NT2/D1 (cell line): ENCODE data around the gene SIL1.
"Not testable (repeated sequence)": the region's sequence is repeated elsewhere in the genome, so short reads cannot be mapped to it uniquely, and the experiment has no call there.

Experiments used
- DNase-seq: peaks from one replicate; pipeline ENCODE4 v3.0.0-alpha.2; 2011; ENCODE audit warnings: low read depth, low spot score
- H3K27me3 ChIP-seq: 2 replicates; pipeline ENCODE4 v1.6.0; 2011; ENCODE audit warnings: mild to moderate bottlenecking; ENCODE audit not compliant: insufficient read length, insufficient read depth
- H3K36me3 ChIP-seq: 2 replicates; pipeline ENCODE4 v1.6.1; 2011; ENCODE audit warnings: mild to moderate bottlenecking, low read length, mixed read lengths; ENCODE audit not compliant: insufficient read depth, insufficient read length
- H3K4me1 ChIP-seq: 2 replicates; pipeline ENCODE4 v1.5.1; 2011; ENCODE audit not compliant: insufficient read depth, insufficient read length
- H3K4me3 ChIP-seq: 2 replicates; pipeline ENCODE4 v1.5.1; 2011; ENCODE audit warnings: low read depth; ENCODE audit not compliant: insufficient read length
- H3K9ac ChIP-seq: 2 replicates; pipeline ENCODE4 v1.6.0; 2011; ENCODE audit warnings: low read depth; ENCODE audit not compliant: insufficient read length
- H3K9me3 ChIP-seq: 2 replicates; pipeline ENCODE4 v1.5.1; 2011; ENCODE audit warnings: mild to moderate bottlenecking, low read length; ENCODE audit not compliant: insufficient read depth
- SUZ12 ChIP-seq: IDR thresholded peaks from 2 replicates; pipeline ENCODE4 v1.6.1; 2011; ENCODE audit not compliant: insufficient read length, insufficient read depth; ENCODE audit errors: extremely low read depth
- YY1 ChIP-seq: IDR thresholded peaks from 2 replicates; pipeline ENCODE4 v1.6.1; 2011; ENCODE audit not compliant: insufficient read length, insufficient read depth
- ZNF274 ChIP-seq: IDR thresholded peaks from 2 replicates; pipeline ENCODE4 v1.6.1; 2011; ENCODE audit warnings: mild to moderate bottlenecking, low read depth, low read length

The SIL1 gene

DNA sequence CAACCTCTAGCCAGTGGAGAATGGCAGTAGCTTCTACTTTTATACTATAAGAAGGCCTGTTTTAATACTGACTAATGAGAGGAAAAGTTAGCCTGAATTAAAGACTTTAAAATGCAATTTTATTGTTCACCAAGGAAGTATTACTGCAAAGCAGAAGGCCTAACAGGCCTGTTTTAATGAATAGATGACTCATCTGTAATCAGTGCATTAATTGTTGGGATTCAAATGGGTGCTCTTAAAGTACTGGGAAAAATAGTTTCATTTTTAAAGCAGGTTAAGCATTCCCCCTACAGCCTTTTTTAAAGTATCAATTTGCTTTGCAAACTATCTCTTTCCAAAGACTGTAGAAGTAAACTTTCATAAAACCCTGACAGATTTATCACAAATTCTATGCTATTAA, 147.7 kb downstream of the SIL1 start:
- H3K4me3 ChIP-seq, result no peak overlapping the region
- H3K27me3 ChIP-seq, result no peaks in the 10 kb centered on the region
- H3K9me3 ChIP-seq, result peaks cover 7% of the 10 kb centered on the region; the same call in 1 of the 2 replicates
- H3K9ac ChIP-seq, result no peak overlapping the region
- DNase-seq, result no peak
- no peaks in the 10 kb centered on the region for H3K4me1 ChIP-seq
- TF ChIP-seq YY1, result no peak
- H3K36me3 ChIP-seq, result no peaks in the 10 kb centered on the region

- H3K9ac ChIP-seq, result no peak overlapping the region
- no peak for DNase-seq
- no peaks in the 10 kb centered on the region for H3K4me1 ChIP-seq
- no peaks in the 10 kb centered on the region for H3K36me3 ChIP-seq
- peaks cover 1% of the 10 kb centered on the region; the same call in 1 of the 2 replicates for H3K9me3 ChIP-seq
- no peak overlapping the region for H3K4me3 ChIP-seq
- no peak for TF ChIP-seq YY1
- TF ChIP-seq SUZ12, result no peak
- no peak for TF ChIP-seq ZNF274
- no peaks in the 10 kb centered on the region for H3K27me3 ChIP-seq
These were observed 148.4 kb downstream of the SIL1 start for GRCh38 chr5:139049780-139050179.

- Histone ChIP-seq H3K4me1 (no peaks in the 10 kb centered on the region), H3K36me3 (no peaks in the 10 kb centered on the region), H3K9me3 (no peaks in the 10 kb centered on the region), H3K4me3 (no peak overlapping the region), H3K27me3 (no peaks in the 10 kb centered on the region), H3K9ac (no peak overlapping the region)
- TF ChIP-seq SUZ12 (no peak), ZNF274 (no peak), YY1 (no peak)
- no peak for DNase-seq
These were observed 151.6 kb downstream of the SIL1 start for GRCh38 chr5:139046551-139046950.

DNA sequence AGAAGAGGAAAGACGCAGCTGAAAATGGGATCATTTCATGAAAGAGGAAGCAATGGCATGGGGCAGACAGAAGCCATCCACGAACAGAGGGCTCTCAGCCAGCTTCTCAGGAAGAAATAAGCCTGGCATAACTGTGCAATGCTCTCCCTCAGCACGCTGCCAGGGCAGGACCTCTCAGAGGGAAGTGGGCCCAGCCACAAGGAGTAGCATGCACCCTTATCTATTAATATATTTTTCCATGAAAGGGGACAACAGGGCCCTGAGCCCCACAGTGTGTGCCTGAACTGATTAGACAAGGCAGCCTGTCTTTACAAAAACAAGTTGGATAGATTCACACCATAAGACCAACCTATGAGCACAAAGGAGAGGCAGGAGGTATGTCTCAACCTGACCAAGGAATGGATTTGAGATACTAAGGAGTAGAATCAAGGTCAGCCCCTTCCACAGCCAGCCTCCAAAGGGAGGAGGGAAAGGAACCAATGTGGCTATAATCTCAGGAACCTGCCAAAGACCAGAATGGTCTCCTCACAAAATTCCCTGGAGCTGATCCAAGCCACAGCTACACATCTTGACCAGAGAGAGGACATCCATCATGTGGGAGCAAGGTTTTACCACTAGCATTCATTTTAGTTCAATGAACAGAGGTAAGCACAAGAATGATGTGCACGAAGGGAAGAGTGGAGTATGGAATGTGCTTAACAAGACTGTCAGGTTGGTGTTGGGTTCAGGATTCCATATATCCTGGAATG, 154.8 kb downstream of the SIL1 start:
- no peaks in the 10 kb centered on the region for H3K27me3 ChIP-seq
- H3K4me3 ChIP-seq, result no peak overlapping the region
- no peak for DNase-seq
- no peaks in the 10 kb centered on the region for H3K9me3 ChIP-seq
- H3K36me3 ChIP-seq, result no peaks in the 10 kb centered on the region
- H3K9ac ChIP-seq, result no peak overlapping the region
- TF ChIP-seq SUZ12 (no peak), YY1 (no peak), ZNF274 (no peak)
- no peaks in the 10 kb centered on the region for H3K4me1 ChIP-seq

DNA sequence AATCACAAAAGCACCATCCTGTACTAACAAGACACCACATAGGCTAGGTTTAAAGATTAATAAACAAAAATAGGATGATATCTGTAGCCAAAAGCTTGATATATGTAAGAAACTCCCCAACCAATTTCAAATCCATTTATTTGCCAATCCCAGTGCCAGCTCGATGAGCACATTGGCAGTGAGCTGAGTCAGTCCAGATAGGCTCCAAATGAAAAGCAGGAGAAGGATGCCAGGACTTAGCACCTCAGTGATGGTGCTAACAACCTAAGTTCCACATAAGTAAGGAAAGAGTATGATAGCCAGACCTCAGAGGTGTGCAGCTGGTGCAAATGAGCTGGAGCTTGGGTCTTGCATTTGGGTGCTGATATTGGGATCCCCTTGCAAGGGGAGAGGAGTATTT, 158.1 kb downstream of the SIL1 start:
- DNase-seq, result no peak
- H3K4me3 ChIP-seq, result no peak overlapping the region
- no peaks in the 10 kb centered on the region for H3K27me3 ChIP-seq
- H3K4me1 ChIP-seq, result no peaks in the 10 kb centered on the region
- TF ChIP-seq ZNF274, result no peak
- TF ChIP-seq YY1, result no peak
- TF ChIP-seq SUZ12, result no peak
- H3K9me3 ChIP-seq, result no peaks in the 10 kb centered on the region
- H3K36me3 ChIP-seq, result no peaks in the 10 kb centered on the region
- no peak overlapping the region for H3K9ac ChIP-seq

DNA sequence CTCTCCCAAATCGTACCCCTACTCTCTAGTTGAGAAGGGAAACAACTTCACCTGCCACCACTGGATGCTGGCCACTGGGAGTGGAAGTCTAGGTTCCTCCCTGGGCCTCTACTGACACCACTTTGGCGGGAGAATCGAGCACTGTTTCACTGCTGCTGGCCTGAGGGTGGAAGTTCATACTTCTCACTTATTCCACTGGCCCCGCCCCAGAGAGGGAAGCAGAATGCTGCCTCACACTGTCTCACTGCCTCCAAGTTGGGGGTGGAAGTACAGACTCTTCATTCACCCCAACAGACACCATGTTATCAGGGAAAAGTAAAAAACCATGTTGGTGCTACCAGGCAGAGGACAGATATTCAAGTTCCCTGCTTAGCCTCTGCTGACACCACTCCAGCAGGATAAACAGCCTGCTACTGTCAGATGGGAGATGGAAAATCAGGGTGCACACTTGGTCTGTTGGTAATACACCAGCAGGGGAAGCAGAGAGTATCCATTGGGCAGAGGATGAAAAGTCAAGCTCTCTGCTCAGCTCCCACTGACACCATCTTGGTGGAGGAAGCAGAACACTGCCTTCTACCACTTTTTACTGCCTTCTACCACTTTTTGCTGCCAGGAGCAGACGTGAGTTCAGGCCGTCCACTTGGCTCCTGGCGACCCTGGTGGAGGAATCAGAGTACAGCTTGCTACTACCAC, 159.4 kb downstream of the SIL1 start:
- H3K9me3 ChIP-seq, result no peaks in the 10 kb centered on the region
- H3K4me3 ChIP-seq, result no peak overlapping the region
- no peaks in the 10 kb centered on the region for H3K4me1 ChIP-seq
- no peaks in the 10 kb centered on the region for H3K27me3 ChIP-seq
- no peaks in the 10 kb centered on the region for H3K36me3 ChIP-seq
- H3K9ac ChIP-seq, result no peak overlapping the region
- DNase-seq, result no peak
- TF ChIP-seq ZNF274 (no peak), YY1 (no peak), SUZ12 (no peak)

- TF ChIP-seq ZNF274, result no peak
- TF ChIP-seq YY1, result no peak
- no peak for TF ChIP-seq SUZ12
- Histone ChIP-seq H3K4me3 (no peak overlapping the region), H3K36me3 (no peaks in the 10 kb centered on the region), H3K9ac (no peak overlapping the region), H3K27me3 (no peaks in the 10 kb centered on the region), H3K4me1 (no peaks in the 10 kb centered on the region), H3K9me3 (no peaks in the 10 kb centered on the region)
- DNase-seq, result no peak
These were observed 160.4 kb downstream of the SIL1 start for GRCh38 chr5:139037732-139038131.

GRCh38 chr5:139036332-139036731, 161.8 kb downstream of the SIL1 start:
- not testable (repeated sequence) for H3K4me1 ChIP-seq, H3K4me3 ChIP-seq

More at GRCh38 chr5:139036332-139036731, 161.8 kb downstream of the SIL1 start:
- not testable (repeated sequence) for DNase-seq, H3K36me3 ChIP-seq, H3K9me3 ChIP-seq, H3K27me3 ChIP-seq, H3K9ac ChIP-seq
